B cell (primary cell): Measurements from ENCODE around the gene LDLRAD3.

ENCODE experiments used
- CTCF ChIP-seq: fragments of 200-600 bp; IDR thresholded peaks from one replicate; pipeline ENCODE4 v1.8.0; 2022; ENCODE audit warnings: antibody characterized with exemption, mild to moderate bottlenecking
- EZH2 ChIP-seq: IDR thresholded peaks from 2 replicates; pipeline ENCODE4 v1.6.1; 2012; ENCODE audit warnings: borderline replicate concordance, low read depth, mild to moderate bottlenecking, moderate library complexity, low read length; ENCODE audit not compliant: insufficient read depth, poor library complexity, severe bottlenecking

GRCh38 chr11:36201411-36201810 is 257.5 kb downstream of the LDLRAD3 start:
- TF ChIP-seq CTCF (no peak), EZH2 (no peak)
